ENCODE results near the gene PCDHGB3.
"Not testable (repeated sequence)": the region's sequence is repeated elsewhere in the genome, so short reads cannot be mapped to it uniquely, and the experiment has no call there.

PCDHGB3 gene

DNA sequence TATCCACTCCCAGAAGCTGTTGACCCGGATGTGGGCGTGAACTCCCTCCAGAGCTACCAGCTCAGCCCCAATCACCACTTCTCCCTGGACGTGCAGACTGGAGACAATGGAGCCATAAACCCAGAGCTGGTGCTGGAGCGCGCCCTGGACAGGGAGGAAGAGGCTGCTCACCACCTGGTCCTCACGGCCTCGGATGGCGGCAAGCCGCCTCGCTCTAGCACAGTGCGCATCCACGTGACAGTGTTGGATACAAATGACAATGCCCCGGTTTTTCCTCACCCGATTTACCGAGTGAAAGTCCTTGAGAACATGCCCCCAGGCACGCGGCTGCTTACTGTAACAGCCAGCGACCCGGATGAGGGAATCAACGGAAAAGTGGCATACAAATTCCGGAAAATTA lies 23.2 kb downstream of the PCDHGB3 start:
- no peak for DNase-seq

GRCh38 chr5:141394401-141395187 lies 24.6 kb downstream of the PCDHGB3 start:
- DNase-seq, result not testable (repeated sequence)

GRCh38 chr5:141397756-141398551 lies 27.9 kb downstream of the PCDHGB3 start, which contains the start of gene PCDHGB5:
Gene PCDHGB5 (plus strand): TSS chr5:141397947. CDS start chr5:141398128, 181 bp downstream.
- DNase-seq, result not testable (repeated sequence)

DNA sequence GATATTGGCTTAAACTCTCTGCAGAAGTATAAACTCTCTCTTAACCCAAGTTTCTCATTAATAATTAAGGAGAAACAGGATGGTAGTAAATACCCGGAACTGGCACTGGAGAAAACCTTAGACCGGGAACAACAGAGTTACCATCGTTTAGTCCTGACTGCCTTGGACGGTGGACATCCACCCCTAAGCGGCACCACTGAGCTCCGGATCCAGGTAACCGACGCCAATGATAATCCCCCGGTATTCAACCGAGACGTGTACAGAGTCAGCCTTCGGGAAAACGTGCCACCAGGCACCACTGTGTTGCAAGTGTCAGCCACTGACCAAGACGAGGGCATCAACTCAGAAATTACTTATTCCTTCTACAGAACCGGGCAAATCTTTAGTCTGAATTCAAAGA lies 28.6 kb downstream of the PCDHGB3 start:
- DNase-seq, result no peak

GRCh38 chr5:141399555-141400258 lies 29.7 kb downstream of the PCDHGB3 start:
- no peak for DNase-seq

DNA sequence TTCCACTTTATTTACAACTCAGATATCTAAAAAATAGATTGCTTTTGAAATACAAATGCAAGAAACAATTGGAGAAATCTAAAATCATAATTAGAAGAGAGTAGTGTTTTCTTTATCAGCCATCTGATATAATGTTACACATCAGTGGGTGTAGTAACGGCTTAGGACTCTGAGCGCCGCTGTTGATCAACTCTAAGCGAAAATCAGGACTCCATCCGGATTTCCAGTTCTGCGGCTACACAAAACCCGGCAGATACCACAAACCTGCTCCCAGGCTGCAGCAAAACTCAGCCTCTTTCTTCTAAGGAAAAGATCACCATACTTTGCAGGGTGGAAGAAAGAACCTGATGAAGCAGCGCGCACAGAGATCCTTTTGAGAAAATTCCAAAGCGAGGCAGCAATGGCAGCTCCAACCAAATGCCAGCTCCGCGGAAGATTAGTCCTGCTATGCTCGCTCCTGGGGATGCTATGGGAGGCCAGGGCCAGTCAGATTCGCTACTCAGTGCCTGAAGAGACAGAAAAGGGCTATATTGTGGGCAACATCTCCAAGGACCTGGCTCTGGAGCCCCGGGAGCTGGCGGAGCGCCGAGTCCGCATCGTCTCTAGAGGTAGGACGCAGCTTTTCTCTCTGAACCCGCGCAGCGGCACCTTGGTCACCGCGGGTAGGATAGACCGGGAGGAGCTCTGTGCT lies 32.7 kb downstream of the PCDHGB3 start, which contains the start of gene PCDHGA9:
TSS of gene PCDHGA9 (plus strand) at position 226 of the 691 bp plus-strand sequence. CDS start at position 401, 175 bp downstream.
- DNase-seq, result peak; percentile 49

DNA sequence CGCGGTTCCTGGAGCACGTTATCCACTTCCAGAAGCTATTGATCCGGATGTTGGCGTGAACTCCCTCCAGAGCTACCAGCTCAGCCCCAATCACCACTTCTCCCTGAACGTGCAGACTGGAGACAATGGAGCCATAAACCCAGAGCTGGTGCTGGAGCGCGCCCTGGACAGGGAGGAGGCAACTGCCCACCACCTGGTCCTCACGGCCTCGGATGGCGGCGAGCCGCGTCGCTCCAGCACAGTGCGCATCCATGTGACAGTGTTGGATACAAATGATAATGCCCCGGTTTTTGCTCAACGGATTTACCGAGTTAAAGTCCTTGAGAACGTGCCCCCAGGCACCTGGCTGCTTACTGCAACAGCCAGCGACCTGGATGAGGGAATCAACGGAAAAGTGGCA lies 33.3 kb downstream of the PCDHGB3 start:
- DNase-seq, result no peak

GRCh38 chr5:141407790-141408505 lies 37.9 kb downstream of the PCDHGB3 start, which contains the start of gene PCDHGB6:
Gene PCDHGB6 (plus strand): TSS chr5:141408021. CDS start chr5:141408203, 182 bp downstream.
- not testable (repeated sequence) for DNase-seq

GRCh38 chr5:141409598-141410306 lies 39.7 kb downstream of the PCDHGB3 start:
- DNase-seq, result no peak

GRCh38 chr5:141411575-141411974 lies 41.5 kb downstream of the PCDHGB3 start:
- DNase-seq, result no peak

- peak; percentile 70 for DNase-seq
These were observed 43.0 kb downstream of the PCDHGB3 start, which contains the start of gene PCDHGA10 for GRCh38 chr5:141412854-141413539. Gene PCDHGA10 (plus strand): TSS chr5:141412987. CDS start chr5:141413176, 189 bp downstream.

GRCh38 chr5:141413540-141414069 lies 43.6 kb downstream of the PCDHGB3 start:
- no peak for DNase-seq

DNA sequence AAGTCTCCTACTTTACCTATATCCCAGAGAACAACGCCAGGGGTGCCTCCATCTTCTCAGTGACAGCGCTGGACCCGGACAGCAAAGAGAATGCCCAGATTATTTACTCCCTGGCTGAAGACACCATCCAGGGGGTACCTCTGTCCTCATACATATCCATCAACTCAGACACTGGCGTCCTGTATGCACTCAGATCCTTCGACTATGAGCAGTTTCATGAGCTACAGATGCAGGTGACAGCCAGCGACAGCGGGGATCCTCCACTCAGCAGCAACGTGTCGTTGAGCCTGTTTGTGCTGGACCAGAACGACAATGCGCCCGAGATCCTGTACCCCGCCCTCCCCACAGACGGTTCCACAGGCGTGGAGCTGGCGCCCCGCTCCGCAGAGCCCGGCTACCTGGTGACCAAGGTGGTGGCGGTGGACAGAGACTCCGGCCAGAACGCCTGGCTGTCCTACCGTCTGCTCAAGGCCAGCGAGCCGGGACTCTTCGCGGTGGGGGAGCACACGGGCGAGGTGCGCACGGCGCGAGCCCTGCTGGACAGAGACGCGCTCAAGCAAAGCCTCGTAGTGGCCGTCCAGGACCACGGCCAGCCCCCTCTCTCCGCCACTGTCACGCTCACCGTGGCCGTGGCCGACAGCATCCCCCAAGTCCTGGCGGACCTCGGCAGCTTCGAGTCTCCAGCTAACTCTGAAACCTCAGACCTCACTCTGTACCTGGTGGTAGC lies 44.7 kb downstream of the PCDHGB3 start:
- DNase-seq, result not testable (repeated sequence)

DNA sequence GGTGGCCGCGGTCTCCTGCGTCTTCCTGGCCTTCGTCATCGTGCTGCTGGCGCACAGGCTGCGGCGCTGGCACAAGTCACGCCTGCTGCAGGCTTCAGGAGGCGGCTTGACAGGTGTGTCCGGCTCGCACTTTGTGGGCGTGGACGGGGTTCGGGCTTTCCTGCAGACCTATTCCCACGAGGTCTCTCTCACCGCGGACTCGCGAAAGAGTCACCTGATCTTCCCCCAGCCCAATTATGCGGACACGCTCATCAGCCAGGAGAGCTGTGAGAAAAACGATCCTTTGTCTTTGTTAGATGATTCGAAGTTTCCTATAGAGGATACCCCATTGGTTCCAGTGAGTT lies 45.2 kb downstream of the PCDHGB3 start:
- not testable (repeated sequence) for DNase-seq

DNA sequence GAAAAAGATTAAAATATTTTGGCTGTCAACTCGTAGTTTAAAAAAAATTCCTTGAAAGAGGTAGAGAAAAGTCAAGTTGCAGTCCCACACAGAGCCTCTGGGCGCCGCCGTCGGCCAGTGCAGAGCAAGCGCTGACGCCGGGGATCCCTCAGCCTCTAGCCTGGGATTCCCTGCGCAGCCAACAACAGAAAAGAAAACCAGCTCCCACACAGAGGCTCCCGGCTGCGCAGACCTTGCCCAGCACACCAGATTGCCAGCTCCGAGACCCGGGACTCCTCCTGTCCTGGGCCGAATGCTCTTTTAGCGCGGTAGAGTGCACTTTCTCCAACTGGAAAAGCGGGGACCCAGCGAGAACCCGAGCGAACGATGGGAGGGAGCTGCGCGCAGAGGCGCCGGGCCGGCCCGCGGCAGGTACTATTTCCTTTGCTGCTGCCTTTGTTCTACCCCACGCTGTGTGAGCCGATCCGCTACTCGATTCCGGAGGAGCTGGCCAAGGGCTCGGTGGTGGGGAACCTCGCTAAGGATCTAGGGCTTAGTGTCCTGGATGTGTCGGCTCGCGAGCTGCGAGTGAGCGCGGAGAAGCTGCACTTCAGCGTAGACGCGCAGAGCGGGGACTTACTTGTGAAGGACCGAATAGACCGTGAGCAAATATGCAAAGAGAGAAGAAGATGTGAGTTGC lies 47.6 kb downstream of the PCDHGB3 start, which contains the start of gene PCDHGB7:
TSS of gene PCDHGB7 (plus strand) at position 184 of the 679 bp plus-strand sequence. CDS start at position 367, 183 bp downstream.
- peak; percentile 69 for DNase-seq

DNA sequence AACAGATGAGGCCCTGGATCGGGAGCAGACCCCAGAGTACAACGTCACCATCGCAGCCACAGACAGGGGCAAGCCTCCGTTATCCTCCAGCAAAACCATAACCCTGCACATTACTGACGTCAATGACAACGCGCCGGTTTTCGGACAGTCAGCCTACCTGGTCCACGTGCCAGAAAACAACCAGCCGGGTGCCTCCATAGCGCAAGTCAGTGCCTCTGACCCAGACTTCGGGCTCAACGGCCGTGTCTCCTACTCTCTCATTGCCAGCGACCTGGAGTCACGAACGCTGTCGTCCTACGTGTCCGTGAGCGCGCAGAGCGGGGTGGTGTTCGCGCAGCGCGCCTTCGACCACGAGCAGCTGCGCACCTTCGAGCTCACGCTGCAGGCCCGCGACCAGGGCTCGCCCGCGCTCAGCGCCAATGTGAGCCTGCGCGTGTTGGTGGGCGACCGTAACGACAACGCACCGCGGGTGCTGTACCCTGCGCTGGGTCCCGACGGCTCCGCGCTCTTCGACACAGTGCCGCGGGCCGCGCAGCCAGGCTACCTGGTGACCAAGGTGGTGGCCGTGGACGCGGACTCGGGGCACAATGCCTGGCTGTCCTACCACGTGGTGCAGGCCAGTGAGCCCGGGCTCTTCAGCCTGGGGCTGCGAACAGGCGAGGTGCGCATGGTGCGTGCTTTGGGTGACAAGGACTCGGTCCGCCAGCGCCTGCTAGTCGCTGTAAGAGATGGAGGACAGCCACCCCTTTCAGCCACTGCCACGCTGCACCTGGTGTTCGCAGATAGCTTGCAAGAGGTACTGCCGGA lies 49.2 kb downstream of the PCDHGB3 start:
- DNase-seq, result no peak

DNA sequence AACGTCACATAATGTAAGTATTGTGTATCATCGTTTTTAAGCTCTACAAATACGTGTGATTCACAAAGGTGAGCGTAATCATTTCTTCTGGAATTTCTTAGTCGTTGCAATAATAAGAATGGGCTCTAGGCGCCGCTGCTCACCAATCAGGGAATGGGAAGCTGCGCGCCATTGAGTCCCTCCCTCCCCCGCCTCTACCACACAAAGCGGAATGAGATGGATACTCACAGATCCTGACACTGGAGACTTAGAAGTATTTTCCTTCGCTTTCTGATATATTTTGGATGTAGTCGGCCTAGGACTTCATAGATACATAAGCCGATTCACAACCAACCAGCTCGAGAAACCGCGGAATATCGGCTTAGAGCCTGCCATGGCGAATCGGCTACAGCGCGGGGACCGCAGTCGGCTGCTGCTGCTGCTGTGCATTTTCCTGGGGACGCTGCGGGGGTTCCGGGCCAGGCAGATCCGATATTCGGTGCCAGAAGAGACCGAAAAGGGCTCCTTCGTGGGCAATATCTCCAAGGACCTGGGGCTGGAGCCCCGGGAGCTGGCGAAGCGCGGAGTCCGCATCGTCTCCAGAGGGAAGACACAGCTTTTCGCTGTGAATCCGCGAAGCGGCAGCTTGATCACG lies 50.9 kb downstream of the PCDHGB3 start, which contains the start of gene PCDHGA11:
TSS of gene PCDHGA11 (plus strand) at position 197 of the 634 bp plus-strand sequence. CDS start at position 374, 177 bp downstream.
- peak; percentile 68 for DNase-seq
